ENCODE data around the gene EVPLL.
"Not testable (repeated sequence)": the region's sequence is repeated elsewhere in the genome, so short reads cannot be mapped to it uniquely, and the experiment has no call there.

DNA sequence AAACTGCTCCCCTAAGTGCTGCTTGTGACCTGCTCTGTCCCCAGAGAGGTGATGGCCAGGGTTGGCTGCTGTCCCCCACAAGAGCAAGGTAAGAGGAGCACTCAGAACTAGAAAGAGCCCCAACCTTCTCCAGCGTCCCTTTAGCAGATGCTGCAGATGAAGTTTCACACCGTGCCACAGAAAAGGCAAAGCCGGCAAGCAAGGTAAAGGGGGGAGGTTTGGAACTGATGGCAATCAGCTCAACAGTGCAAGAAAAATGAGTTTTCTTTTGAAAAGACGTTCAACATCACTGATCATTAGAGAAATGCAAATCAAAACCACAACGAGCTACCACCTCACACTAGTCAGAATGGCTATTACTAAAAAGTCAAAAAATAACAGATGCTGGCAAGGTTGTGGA lies 26.0 kb downstream of the EVPLL start:
- TF ChIP-seq, protein P1, sequence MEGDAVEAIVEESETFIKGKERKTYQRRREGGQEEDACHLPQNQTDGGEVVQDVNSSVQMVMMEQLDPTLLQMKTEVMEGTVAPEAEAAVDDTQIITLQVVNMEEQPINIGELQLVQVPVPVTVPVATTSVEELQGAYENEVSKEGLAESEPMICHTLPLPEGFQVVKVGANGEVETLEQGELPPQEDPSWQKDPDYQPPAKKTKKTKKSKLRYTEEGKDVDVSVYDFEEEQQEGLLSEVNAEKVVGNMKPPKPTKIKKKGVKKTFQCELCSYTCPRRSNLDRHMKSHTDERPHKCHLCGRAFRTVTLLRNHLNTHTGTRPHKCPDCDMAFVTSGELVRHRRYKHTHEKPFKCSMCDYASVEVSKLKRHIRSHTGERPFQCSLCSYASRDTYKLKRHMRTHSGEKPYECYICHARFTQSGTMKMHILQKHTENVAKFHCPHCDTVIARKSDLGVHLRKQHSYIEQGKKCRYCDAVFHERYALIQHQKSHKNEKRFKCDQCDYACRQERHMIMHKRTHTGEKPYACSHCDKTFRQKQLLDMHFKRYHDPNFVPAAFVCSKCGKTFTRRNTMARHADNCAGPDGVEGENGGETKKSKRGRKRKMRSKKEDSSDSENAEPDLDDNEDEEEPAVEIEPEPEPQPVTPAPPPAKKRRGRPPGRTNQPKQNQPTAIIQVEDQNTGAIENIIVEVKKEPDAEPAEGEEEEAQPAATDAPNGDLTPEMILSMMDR (IDR thresholded peaks at IDR 0.05), result not testable (repeated sequence)
- TF ChIP-seq EP300 (IDR thresholded peaks at IDR 0.05), result not testable (repeated sequence)

All from ovary (tissue), 3 donors.